ENCODE data around the gene LTBP1. TPM values are rescaled to one million over a fixed set of nuclear protein-coding genes. Genes with fewer than 3 reads are reported as not detected.

LTBP1 gene
- total RNA-seq, 2 donors from 2014 or later: 25.9 to 99.8 TPM

GRCh38 chr2:33347856-33348255 lies 401.1 kb downstream of the LTBP1 start:
- H3K9me3 ChIP-seq: no peaks in the 10 kb centered on the region
- DNase-seq (ENCODE audit: low spot score): no peak
- intact Hi-C loops (cut with DNase I): no loop called here
- TF ChIP-seq POLR2A (IDR thresholded peaks at IDR 0.05) (no peak), POLR2AphosphoS5 (IDR thresholded peaks at IDR 0.05) (no peak), CTCF (IDR thresholded peaks at IDR 0.05) (no peak)
- 72% methylated on average over 3 of the region's 3 CpGs for WGBS
- H3K27me3 ChIP-seq (replicated peaks; ENCODE audit: insufficient read depth): no peaks in the 10 kb centered on the region
- H3K4me1 ChIP-seq (replicated peaks): no peaks in the 10 kb centered on the region
- H3K27ac ChIP-seq: no peak overlapping the region
- no peaks in the 10 kb centered on the region for H3K36me3 ChIP-seq
- H3K4me3 ChIP-seq: no peak overlapping the region

GRCh38 chr2:33350632-33351031 lies 403.9 kb downstream of the LTBP1 start:
- DNase-seq (ENCODE audit: low spot score): no peak
- intact Hi-C loops (cut with DNase I): no loop called here
- Histone ChIP-seq H3K9me3 (no peaks in the 10 kb centered on the region), H3K4me3 (no peak overlapping the region), H3K27ac (no peak overlapping the region), H3K36me3 (no peaks in the 10 kb centered on the region), H3K4me1 (replicated peaks) (no peaks in the 10 kb centered on the region), H3K27me3 (replicated peaks; ENCODE audit: insufficient read depth) (no peaks in the 10 kb centered on the region)
- TF ChIP-seq POLR2AphosphoS5 (IDR thresholded peaks at IDR 0.05): no peak
- TF ChIP-seq POLR2A (IDR thresholded peaks at IDR 0.05): no peak
- TF ChIP-seq CTCF (IDR thresholded peaks at IDR 0.05): no peak

- no peak for DNase-seq (ENCODE audit: low spot score)
- Histone ChIP-seq H3K36me3 (no peaks in the 10 kb centered on the region), H3K27me3 (replicated peaks; ENCODE audit: insufficient read depth) (no peaks in the 10 kb centered on the region), H3K27ac (no peak overlapping the region), H3K4me1 (replicated peaks) (no peaks in the 10 kb centered on the region), H3K9me3 (no peaks in the 10 kb centered on the region), H3K4me3 (no peak overlapping the region)
- TF ChIP-seq CTCF (IDR thresholded peaks at IDR 0.05): no peak
- TF ChIP-seq POLR2A (IDR thresholded peaks at IDR 0.05): no peak
- no peak for TF ChIP-seq POLR2AphosphoS5 (IDR thresholded peaks at IDR 0.05)
- intact Hi-C loops (cut with DNase I): no loop called here
Observed at GRCh38 chr2:33351781-33352180, 405.0 kb downstream of the LTBP1 start.

- Histone ChIP-seq H3K27ac (no peak overlapping the region), H3K27me3 (replicated peaks; ENCODE audit: insufficient read depth) (no peaks in the 10 kb centered on the region), H3K4me1 (replicated peaks) (no peaks in the 10 kb centered on the region), H3K36me3 (no peaks in the 10 kb centered on the region), H3K9me3 (no peaks in the 10 kb centered on the region), H3K4me3 (no peak overlapping the region)
- 93% methylated on average over 8 of the region's 8 CpGs for WGBS
- no peak for TF ChIP-seq POLR2A (IDR thresholded peaks at IDR 0.05)
- TF ChIP-seq CTCF (IDR thresholded peaks at IDR 0.05): no peak
- no peak for TF ChIP-seq POLR2AphosphoS5 (IDR thresholded peaks at IDR 0.05)
- intact Hi-C loops (cut with DNase I): no loop called here
- no peak for DNase-seq (ENCODE audit: low spot score)
Observed at GRCh38 chr2:33354981-33355380, 408.2 kb downstream of the LTBP1 start.

- no peaks in the 10 kb centered on the region for H3K4me1 ChIP-seq (replicated peaks)
- intact Hi-C loops (cut with DNase I): no loop called here
- no peaks in the 10 kb centered on the region for H3K27me3 ChIP-seq (replicated peaks; ENCODE audit: insufficient read depth)
- 83% methylated on average over 6 of the region's 6 CpGs for WGBS
- no peak for DNase-seq (ENCODE audit: low spot score)
- no peaks in the 10 kb centered on the region for H3K36me3 ChIP-seq
- H3K9me3 ChIP-seq: no peaks in the 10 kb centered on the region
- no peak overlapping the region for H3K4me3 ChIP-seq
- TF ChIP-seq POLR2A (IDR thresholded peaks at IDR 0.05): no peak
- no peak for TF ChIP-seq CTCF (IDR thresholded peaks at IDR 0.05)
- TF ChIP-seq POLR2AphosphoS5 (IDR thresholded peaks at IDR 0.05): no peak
- no peak overlapping the region for H3K27ac ChIP-seq
Observed at GRCh38 chr2:33358878-33359277, 412.1 kb downstream of the LTBP1 start.
